Ishikawa (cell line): ENCODE measurements around the gene PRR12.

Experiments used
- CEBPB ChIP-seq: IDR thresholded peaks from 2 replicates; pipeline ENCODE4 v1.6.1; 2012
- CREB1 ChIP-seq: IDR thresholded peaks from 2 replicates; pipeline ENCODE4 v1.6.1; 2012; ENCODE audit warnings: low read depth
- EGR1 ChIP-seq: IDR thresholded peaks from 2 replicates; pipeline ENCODE4 v1.6.1; 2012
- EP300 ChIP-seq: IDR thresholded peaks from 2 replicates; pipeline ENCODE4 v1.6.1; 2012; ENCODE audit warnings: borderline replicate concordance
- FOXM1 ChIP-seq: IDR thresholded peaks from 2 replicates; pipeline ENCODE4 v1.6.1; 2012; ENCODE audit warnings: low read depth, borderline replicate concordance
- NFIC ChIP-seq: IDR thresholded peaks from 2 replicates; pipeline ENCODE4 v1.6.1; 2012
- RAD21 ChIP-seq: IDR thresholded peaks from 2 replicates; pipeline ENCODE4 v1.6.1; 2012; ENCODE audit warnings: low read depth
- TAF1 ChIP-seq: IDR thresholded peaks from 2 replicates; pipeline ENCODE4 v1.6.1; 2012; ENCODE audit warnings: low read depth, mild to moderate bottlenecking
- TCF12 ChIP-seq: IDR thresholded peaks from 2 replicates; pipeline ENCODE4 v1.6.1; 2012; ENCODE audit warnings: low read depth
- YY1 ChIP-seq: IDR thresholded peaks from 2 replicates; pipeline ENCODE4 v1.6.1; 2012; ENCODE audit warnings: low read depth
- TF ChIP-seq, protein P1 (sequence below): IDR thresholded peaks from 2 replicates; pipeline ENCODE4 v1.6.1; 2012; ENCODE audit warnings: low read depth, mild to moderate bottlenecking
- TF ChIP-seq, protein P2 (sequence below): IDR thresholded peaks from 2 replicates; pipeline ENCODE4 v1.6.1; 2012
- TF ChIP-seq, protein P3 (sequence below): IDR thresholded peaks from 2 replicates; pipeline ENCODE4 v1.6.1; 2012

DNA sequence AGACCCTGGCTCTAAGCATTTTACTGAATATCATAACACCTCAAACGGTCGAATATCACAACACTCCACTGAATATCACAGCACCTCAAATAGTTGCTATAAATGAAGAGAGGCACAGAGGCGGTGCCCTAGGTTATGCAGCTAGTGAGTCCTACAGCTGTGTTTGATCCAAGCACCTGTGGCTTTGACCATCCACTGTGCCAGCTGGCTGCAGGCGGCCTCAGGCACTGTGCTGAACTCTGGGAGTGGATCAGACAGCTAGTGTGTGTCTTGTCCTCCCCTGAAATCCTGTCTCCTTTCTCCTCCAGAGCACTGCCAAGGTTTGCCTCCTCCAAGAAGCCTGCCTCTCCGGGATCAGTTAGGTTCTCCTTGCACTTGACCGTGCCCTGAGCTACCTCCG is 18.0 kb upstream of the PRR12 start:
- TF ChIP-seq, protein P1, sequence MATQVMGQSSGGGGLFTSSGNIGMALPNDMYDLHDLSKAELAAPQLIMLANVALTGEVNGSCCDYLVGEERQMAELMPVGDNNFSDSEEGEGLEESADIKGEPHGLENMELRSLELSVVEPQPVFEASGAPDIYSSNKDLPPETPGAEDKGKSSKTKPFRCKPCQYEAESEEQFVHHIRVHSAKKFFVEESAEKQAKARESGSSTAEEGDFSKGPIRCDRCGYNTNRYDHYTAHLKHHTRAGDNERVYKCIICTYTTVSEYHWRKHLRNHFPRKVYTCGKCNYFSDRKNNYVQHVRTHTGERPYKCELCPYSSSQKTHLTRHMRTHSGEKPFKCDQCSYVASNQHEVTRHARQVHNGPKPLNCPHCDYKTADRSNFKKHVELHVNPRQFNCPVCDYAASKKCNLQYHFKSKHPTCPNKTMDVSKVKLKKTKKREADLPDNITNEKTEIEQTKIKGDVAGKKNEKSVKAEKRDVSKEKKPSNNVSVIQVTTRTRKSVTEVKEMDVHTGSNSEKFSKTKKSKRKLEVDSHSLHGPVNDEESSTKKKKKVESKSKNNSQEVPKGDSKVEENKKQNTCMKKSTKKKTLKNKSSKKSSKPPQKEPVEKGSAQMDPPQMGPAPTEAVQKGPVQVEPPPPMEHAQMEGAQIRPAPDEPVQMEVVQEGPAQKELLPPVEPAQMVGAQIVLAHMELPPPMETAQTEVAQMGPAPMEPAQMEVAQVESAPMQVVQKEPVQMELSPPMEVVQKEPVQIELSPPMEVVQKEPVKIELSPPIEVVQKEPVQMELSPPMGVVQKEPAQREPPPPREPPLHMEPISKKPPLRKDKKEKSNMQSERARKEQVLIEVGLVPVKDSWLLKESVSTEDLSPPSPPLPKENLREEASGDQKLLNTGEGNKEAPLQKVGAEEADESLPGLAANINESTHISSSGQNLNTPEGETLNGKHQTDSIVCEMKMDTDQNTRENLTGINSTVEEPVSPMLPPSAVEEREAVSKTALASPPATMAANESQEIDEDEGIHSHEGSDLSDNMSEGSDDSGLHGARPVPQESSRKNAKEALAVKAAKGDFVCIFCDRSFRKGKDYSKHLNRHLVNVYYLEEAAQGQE = no peak
- TF ChIP-seq EP300 (no peak), YY1 (no peak), RAD21 (no peak), CEBPB (no peak), CREB1 (no peak), TCF12 (no peak), TAF1 (no peak), FOXM1 (no peak), NFIC (no peak), EGR1 (no peak)
- TF ChIP-seq, protein P2, sequence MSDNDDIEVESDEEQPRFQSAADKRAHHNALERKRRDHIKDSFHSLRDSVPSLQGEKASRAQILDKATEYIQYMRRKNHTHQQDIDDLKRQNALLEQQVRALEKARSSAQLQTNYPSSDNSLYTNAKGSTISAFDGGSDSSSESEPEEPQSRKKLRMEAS = no peak
- TF ChIP-seq, protein P3, sequence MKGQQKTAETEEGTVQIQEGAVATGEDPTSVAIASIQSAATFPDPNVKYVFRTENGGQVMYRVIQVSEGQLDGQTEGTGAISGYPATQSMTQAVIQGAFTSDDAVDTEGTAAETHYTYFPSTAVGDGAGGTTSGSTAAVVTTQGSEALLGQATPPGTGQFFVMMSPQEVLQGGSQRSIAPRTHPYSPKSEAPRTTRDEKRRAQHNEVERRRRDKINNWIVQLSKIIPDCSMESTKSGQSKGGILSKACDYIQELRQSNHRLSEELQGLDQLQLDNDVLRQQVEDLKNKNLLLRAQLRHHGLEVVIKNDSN = no peak
